ENCODE measurements around the gene ANKMY2.
"Not testable (repeated sequence)": the region's sequence is repeated elsewhere in the genome, so short reads cannot be mapped to it uniquely, and the experiment has no call there.

The ANKMY2 gene

DNA sequence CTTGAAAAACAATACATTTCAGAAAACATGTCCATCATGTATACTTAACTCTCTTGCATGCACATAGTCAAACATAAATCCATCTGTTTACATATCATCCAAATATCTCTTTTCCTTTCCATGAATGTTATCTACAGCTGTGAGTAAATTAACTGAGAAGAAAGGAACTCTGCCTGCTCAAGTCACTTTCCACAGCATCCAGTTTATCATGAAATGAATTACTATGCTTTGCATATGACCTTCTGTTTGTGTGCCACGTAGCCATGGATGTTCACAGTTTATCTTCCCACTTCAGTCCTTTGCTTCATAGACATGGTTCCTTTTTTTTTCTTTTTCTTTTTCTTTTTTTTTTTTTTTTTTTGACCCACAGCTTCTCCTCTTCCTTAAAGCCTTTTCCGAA lies 40.0 kb upstream of the ANKMY2 start:
- Histone ChIP-seq H3K23ac (ENCODE audit: low read length) (no peak overlapping the region), H2BK15ac (replicated peaks; ENCODE audit: low read depth) (no peak overlapping the region)

DNA sequence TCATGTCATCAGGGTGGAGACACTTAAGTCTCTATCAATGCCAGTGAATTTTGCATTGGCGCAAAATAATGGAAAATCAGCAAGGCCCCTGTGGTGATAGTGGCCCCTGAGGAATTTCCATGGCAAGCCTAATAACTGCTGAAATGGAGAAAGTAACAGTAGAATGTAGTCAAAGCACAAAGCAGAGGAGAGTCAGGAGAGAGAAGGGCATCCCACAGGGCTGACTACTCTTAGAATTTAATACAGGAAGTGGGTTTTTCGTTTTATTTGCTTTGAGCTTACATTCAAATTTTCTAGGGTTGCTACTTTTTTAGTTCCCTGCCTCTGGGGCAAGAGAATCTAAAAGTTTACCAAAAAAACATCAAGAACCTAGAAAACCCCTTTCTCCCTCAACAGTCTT lies 39.4 kb upstream of the ANKMY2 start:
- no peak overlapping the region for H3K9ac ChIP-seq (ENCODE audit: low read length)
- H3K27ac ChIP-seq (ENCODE audit: low read depth, low read length) = no peak overlapping the region
- no peaks in the 10 kb centered on the region for H3K27me3 ChIP-seq (ENCODE audit: insufficient read depth, low read length, poor library complexity)
- H4K5ac ChIP-seq (ENCODE audit: low read length) = no peak overlapping the region
- no peak overlapping the region for H4K8ac ChIP-seq (ENCODE audit: low read depth, low read length)
- H2BK120ac ChIP-seq (ENCODE audit: low read depth, low read length) = no peak overlapping the region
- no peaks in the 10 kb centered on the region for H3K79me1 ChIP-seq (ENCODE audit: low read length)
- H3K56ac ChIP-seq (ENCODE audit: low read length) = no peak overlapping the region
- H2BK5ac ChIP-seq (ENCODE audit: low read length) = no peak overlapping the region
- WGBS (ENCODE audit: extremely low coverage, insufficient coverage, low lambda C conversion rate) = no CpG with 5 or more reads among the region's 2 CpGs
- no peak overlapping the region for H2BK15ac ChIP-seq (replicated peaks; ENCODE audit: low read depth)
- no peak overlapping the region for H3K18ac ChIP-seq (ENCODE audit: low read length)
- H3K23ac ChIP-seq (ENCODE audit: low read length) = no peak overlapping the region
- no peak for DNase-seq
- H3K4me2 ChIP-seq (ENCODE audit: low read length) = no peak overlapping the region
- H3K4me1 ChIP-seq (ENCODE audit: control insufficient read depth, low read depth, low read length) = no peaks in the 10 kb centered on the region
- H2AK5ac ChIP-seq (ENCODE audit: low read length) = no peak overlapping the region
- no peak overlapping the region for H3K4me3 ChIP-seq (ENCODE audit: low read length)
- no peaks in the 10 kb centered on the region for H3K36me3 ChIP-seq (ENCODE audit: control insufficient read depth, insufficient read depth, low read length)
- H3K4ac ChIP-seq (ENCODE audit: low read depth, low read length) = no peak overlapping the region
- H3K79me2 ChIP-seq (ENCODE audit: control insufficient read depth, insufficient read depth, low read length) = no peaks in the 10 kb centered on the region

More for the DNA sequence above, 40.0 kb upstream of the ANKMY2 start:
- no peaks in the 10 kb centered on the region for H3K27me3 ChIP-seq (ENCODE audit: insufficient read depth, low read length, poor library complexity)
- no peak overlapping the region for H2BK5ac ChIP-seq (ENCODE audit: low read length)
- no peak overlapping the region for H2AK5ac ChIP-seq (ENCODE audit: low read length)
- H3K56ac ChIP-seq (ENCODE audit: low read length) = no peak overlapping the region
- DNase-seq = no peak
- no peaks in the 10 kb centered on the region for H3K79me1 ChIP-seq (ENCODE audit: low read length)
- no peak overlapping the region for H3K4me3 ChIP-seq (ENCODE audit: low read length)
- no peak overlapping the region for H3K18ac ChIP-seq (ENCODE audit: low read length)
- H4K5ac ChIP-seq (ENCODE audit: low read length) = no peak overlapping the region
- H2BK120ac ChIP-seq (ENCODE audit: low read depth, low read length) = no peak overlapping the region
- no peaks in the 10 kb centered on the region for H3K79me2 ChIP-seq (ENCODE audit: control insufficient read depth, insufficient read depth, low read length)
- H3K36me3 ChIP-seq (ENCODE audit: control insufficient read depth, insufficient read depth, low read length) = no peaks in the 10 kb centered on the region
- WGBS (ENCODE audit: extremely low coverage, insufficient coverage, low lambda C conversion rate) = no CpG with 5 or more reads among the region's 2 CpGs
- H3K9ac ChIP-seq (ENCODE audit: low read length) = no peak overlapping the region
- no peak overlapping the region for H3K27ac ChIP-seq (ENCODE audit: low read depth, low read length)
- H3K4me2 ChIP-seq (ENCODE audit: low read length) = no peak overlapping the region
- H4K8ac ChIP-seq (ENCODE audit: low read depth, low read length) = no peak overlapping the region
- no peaks in the 10 kb centered on the region for H3K4me1 ChIP-seq (ENCODE audit: control insufficient read depth, low read depth, low read length)
- H3K4ac ChIP-seq (ENCODE audit: low read depth, low read length) = no peak overlapping the region

DNA sequence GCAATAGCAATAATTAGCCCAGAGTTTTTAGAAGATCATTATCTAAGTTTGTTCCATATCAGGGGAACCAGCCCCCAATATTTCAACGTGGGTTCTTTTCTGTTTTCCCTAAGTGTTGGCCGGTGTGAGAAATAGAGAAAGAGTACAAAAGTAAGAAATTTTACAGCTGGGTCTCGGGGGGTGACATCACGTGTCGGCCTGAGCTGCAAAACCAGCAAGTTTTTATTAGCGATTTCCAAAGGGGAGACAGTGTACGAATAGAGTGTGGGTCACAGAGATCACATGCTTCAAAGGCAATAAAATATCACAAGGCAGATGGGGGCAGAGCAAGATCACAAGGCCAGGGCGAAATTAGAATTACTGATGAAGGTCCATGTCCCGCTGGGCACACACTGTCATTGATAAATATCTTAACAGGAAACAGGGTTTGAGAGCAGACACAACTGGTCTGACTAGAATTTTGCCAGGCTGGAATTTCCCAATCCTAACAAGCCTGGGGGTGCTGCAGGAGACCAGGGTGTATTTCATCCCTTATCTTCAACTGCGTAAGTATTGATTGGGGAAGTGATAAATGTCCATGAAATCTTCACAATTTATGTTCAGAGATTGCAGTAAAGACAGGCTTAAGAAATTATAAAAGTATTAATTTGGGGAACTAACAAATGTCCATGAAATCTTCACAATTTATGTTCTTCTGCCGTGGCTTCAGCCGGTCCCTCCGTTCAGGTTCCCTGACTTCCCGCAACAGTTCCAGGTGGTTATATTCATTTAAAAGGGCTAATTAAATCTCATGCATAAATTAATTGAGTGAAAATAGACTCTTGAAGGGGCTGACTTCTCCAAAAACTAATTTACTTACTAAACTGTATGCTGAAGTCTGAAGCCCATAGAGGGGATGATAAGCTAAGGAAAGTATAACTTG lies 33.4 kb upstream of the ANKMY2 start:
- not testable (repeated sequence) for H3K27ac ChIP-seq (ENCODE audit: low read depth, low read length); H2BK120ac ChIP-seq (ENCODE audit: low read depth, low read length); H3K36me3 ChIP-seq (ENCODE audit: control insufficient read depth, insufficient read depth, low read length)

DNA sequence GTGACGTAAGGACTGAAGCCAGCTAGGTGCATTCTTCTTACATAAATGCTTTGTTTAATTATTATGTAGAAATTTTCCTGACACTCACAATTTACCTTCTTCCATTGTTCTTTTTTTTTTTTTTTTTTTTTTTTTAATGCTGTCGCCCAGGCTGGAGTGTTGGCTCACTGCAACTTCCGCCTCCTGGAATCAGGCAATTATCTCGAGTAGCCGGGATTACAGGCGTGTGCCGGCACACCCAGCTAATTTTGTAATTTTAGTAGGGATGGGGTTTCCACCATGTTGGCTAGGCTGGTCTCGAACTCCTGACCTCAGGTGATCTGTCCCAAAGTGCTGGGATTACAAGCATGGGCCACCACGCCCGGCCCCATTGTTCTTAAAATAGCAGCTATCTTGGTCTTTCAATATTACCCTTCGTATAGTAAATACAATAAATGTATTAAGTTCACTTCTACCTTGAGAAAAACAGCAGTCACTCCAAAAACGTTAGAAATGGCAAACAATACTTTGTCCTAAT lies 32.5 kb upstream of the ANKMY2 start:
- no peak overlapping the region for H2BK5ac ChIP-seq (ENCODE audit: low read length)
- H3K4ac ChIP-seq (ENCODE audit: low read depth, low read length) = no peak overlapping the region
- WGBS (ENCODE audit: extremely low coverage, insufficient coverage, low lambda C conversion rate) = no CpG with 5 or more reads among the region's 12 CpGs
- no peak overlapping the region for H3K27ac ChIP-seq (ENCODE audit: low read depth, low read length)
- no peak overlapping the region for H2AK5ac ChIP-seq (ENCODE audit: low read length)
- no peak overlapping the region for H2BK120ac ChIP-seq (ENCODE audit: low read depth, low read length)
- no peaks in the 10 kb centered on the region for H3K79me1 ChIP-seq (ENCODE audit: low read length)
- H3K27me3 ChIP-seq (ENCODE audit: insufficient read depth, low read length, poor library complexity) = no peaks in the 10 kb centered on the region
- H3K36me3 ChIP-seq (ENCODE audit: control insufficient read depth, insufficient read depth, low read length) = no peaks in the 10 kb centered on the region
- H3K56ac ChIP-seq (ENCODE audit: low read length) = no peak overlapping the region
- H3K79me2 ChIP-seq (ENCODE audit: control insufficient read depth, insufficient read depth, low read length) = no peaks in the 10 kb centered on the region
- no peak overlapping the region for H3K9ac ChIP-seq (ENCODE audit: low read length)
- H3K18ac ChIP-seq (ENCODE audit: low read length) = no peak overlapping the region
- no peak overlapping the region for H4K5ac ChIP-seq (ENCODE audit: low read length)
- H3K4me2 ChIP-seq (ENCODE audit: low read length) = no peak overlapping the region
- H3K4me1 ChIP-seq (ENCODE audit: control insufficient read depth, low read depth, low read length) = no peaks in the 10 kb centered on the region
- no peak overlapping the region for H2BK15ac ChIP-seq (replicated peaks; ENCODE audit: low read depth)
- DNase-seq = no peak
- no peak overlapping the region for H4K8ac ChIP-seq (ENCODE audit: low read depth, low read length)
- H3K4me3 ChIP-seq (ENCODE audit: low read length) = no peak overlapping the region
- H3K23ac ChIP-seq (ENCODE audit: low read length) = no peak overlapping the region

More for the DNA sequence above, 33.4 kb upstream of the ANKMY2 start:
- not testable (repeated sequence) for H3K79me2 ChIP-seq (ENCODE audit: control insufficient read depth, insufficient read depth, low read length); H3K9ac ChIP-seq (ENCODE audit: low read length); H3K56ac ChIP-seq (ENCODE audit: low read length); H3K4me2 ChIP-seq (ENCODE audit: low read length); H3K4me1 ChIP-seq (ENCODE audit: control insufficient read depth, low read depth, low read length); H3K18ac ChIP-seq (ENCODE audit: low read length); H2AK5ac ChIP-seq (ENCODE audit: low read length); H3K4me3 ChIP-seq (ENCODE audit: low read length); H2BK5ac ChIP-seq (ENCODE audit: low read length); H3K27me3 ChIP-seq (ENCODE audit: insufficient read depth, low read length, poor library complexity); H2BK15ac ChIP-seq (replicated peaks; ENCODE audit: low read depth); H3K23ac ChIP-seq (ENCODE audit: low read length); H3K79me1 ChIP-seq (ENCODE audit: low read length); H4K5ac ChIP-seq (ENCODE audit: low read length); H3K4ac ChIP-seq (ENCODE audit: low read depth, low read length); H4K8ac ChIP-seq (ENCODE audit: low read depth, low read length)
- peak; percentile 38 for DNase-seq
- WGBS (ENCODE audit: extremely low coverage, insufficient coverage, low lambda C conversion rate) = no CpG with 5 or more reads among the region's 14 CpGs

DNA sequence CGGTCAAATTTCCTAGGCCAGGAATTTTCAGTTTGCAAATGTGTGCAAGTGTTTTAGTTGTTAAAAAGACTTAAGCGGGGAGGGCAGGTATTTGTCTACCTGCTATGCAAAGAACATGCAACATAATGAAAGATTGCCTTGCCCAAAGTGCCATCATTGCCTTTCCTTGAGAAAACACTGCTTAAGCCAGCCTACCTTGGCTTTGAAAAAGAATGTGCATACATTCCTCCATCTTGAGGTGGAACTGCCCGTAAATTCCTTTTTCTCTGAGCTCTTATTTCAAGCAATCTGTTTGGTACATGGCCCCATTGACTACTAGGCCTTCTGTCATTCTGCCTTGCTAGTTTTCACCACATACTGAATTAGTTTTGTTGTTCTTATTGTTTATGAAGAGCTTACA lies 29.7 kb upstream of the ANKMY2 start:
- Histone ChIP-seq H3K18ac (ENCODE audit: low read length) (no peak overlapping the region), H3K36me3 (ENCODE audit: control insufficient read depth, insufficient read depth, low read length) (no peaks in the 10 kb centered on the region), H4K8ac (ENCODE audit: low read depth, low read length) (no peak overlapping the region), H3K4me1 (ENCODE audit: control insufficient read depth, low read depth, low read length) (no peaks in the 10 kb centered on the region), H3K4me2 (ENCODE audit: low read length) (no peak overlapping the region), H3K79me2 (ENCODE audit: control insufficient read depth, insufficient read depth, low read length) (peaks cover 12% of the 10 kb centered on the region), H2BK120ac (ENCODE audit: low read depth, low read length) (no peak overlapping the region), H3K4me3 (ENCODE audit: low read length) (no peak overlapping the region), H3K79me1 (ENCODE audit: low read length) (peaks cover 5% of the 10 kb centered on the region), H3K56ac (ENCODE audit: low read length) (no peak overlapping the region), H3K27ac (ENCODE audit: low read depth, low read length) (no peak overlapping the region), H3K4ac (ENCODE audit: low read depth, low read length) (no peak overlapping the region), H4K5ac (ENCODE audit: low read length) (no peak overlapping the region), H2BK15ac (replicated peaks; ENCODE audit: low read depth) (no peak overlapping the region), H3K9ac (ENCODE audit: low read length) (no peak overlapping the region), H3K23ac (ENCODE audit: low read length) (no peak overlapping the region), H2AK5ac (ENCODE audit: low read length) (no peak overlapping the region), H2BK5ac (ENCODE audit: low read length) (no peak overlapping the region), H3K27me3 (ENCODE audit: insufficient read depth, low read length, poor library complexity) (no peaks in the 10 kb centered on the region)
- peak; percentile 52 for DNase-seq
- no CpG with 5 or more reads among the region's 3 CpGs for WGBS (ENCODE audit: extremely low coverage, insufficient coverage, low lambda C conversion rate)
